Measurements from ENCODE around the gene CHD6. TPM values are rescaled to one million over a fixed set of nuclear protein-coding genes. Genes with fewer than 3 reads are reported as not detected.

CHD6 gene
- total and polyA plus RNA-seq, 3 donors from 2014 or later: 21.3 to 73.9 (median 71.5) TPM

DNA sequence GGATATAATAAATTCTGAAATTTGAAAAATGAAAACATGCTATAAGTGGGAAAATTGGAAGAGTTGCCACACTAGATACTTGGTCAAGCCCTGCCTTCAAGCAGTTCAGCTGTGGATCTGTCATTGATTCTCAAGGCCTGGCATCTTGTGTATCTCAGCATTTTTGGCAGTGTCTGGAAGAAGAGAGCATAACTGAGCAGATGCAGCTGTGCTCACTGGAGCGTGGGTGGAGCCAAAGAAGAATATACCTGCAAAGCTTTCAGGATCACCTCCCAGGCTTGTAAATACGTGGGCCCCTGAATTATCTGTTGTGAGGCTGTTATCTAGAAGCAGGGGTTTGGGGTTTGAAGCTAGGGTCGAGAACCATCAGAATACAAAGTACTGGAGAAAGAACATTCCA, 31.3 kb upstream of the CHD6 start:
- 76 to 81% methylated on average over 3 of the region's 3 CpGs for WGBS, 2 donors
- no peaks in the 10 kb centered on the region for H3K36me3 ChIP-seq (ENCODE audit: low read depth, missing control alignments)
- DNase-seq: no peak
- H3K27me3 ChIP-seq: no peaks in the 10 kb centered on the region
- no peaks in the 10 kb centered on the region for H3K9me3 ChIP-seq
- no peak overlapping the region for H3K4me3 ChIP-seq
- intact Hi-C loops (cut with DNase I; ENCODE audit: low total_unique reads): no loop called here
- H3K27ac ChIP-seq: no peak overlapping the region
- TF ChIP-seq POLR2A (IDR thresholded peaks at IDR 0.05): no peak
- TF ChIP-seq, protein P1, sequence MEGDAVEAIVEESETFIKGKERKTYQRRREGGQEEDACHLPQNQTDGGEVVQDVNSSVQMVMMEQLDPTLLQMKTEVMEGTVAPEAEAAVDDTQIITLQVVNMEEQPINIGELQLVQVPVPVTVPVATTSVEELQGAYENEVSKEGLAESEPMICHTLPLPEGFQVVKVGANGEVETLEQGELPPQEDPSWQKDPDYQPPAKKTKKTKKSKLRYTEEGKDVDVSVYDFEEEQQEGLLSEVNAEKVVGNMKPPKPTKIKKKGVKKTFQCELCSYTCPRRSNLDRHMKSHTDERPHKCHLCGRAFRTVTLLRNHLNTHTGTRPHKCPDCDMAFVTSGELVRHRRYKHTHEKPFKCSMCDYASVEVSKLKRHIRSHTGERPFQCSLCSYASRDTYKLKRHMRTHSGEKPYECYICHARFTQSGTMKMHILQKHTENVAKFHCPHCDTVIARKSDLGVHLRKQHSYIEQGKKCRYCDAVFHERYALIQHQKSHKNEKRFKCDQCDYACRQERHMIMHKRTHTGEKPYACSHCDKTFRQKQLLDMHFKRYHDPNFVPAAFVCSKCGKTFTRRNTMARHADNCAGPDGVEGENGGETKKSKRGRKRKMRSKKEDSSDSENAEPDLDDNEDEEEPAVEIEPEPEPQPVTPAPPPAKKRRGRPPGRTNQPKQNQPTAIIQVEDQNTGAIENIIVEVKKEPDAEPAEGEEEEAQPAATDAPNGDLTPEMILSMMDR (IDR thresholded peaks at IDR 0.05): no peak
- no peaks in the 10 kb centered on the region for H3K4me1 ChIP-seq

DNA sequence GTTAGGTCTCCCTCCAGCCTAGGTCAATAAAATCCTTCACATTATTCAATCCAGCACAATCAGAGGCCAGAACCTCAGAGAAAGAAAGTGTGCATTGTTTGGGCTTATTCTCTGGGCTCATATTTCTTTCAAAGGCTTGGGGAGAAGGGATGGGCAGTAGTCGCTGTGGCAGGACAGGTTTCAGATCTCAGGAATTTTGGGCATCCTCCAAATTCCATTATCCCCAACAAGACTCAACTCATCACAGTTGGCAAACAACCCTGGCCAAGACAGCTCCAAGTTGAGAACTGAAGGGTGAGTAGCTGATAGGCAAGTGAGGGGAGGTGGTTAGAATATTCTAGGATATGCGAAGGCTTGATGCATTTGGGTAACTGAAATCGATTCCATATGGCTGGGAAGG, 27.2 kb upstream of the CHD6 start:
- TF ChIP-seq, protein P1 (IDR thresholded peaks at IDR 0.05): no peak
- TF ChIP-seq POLR2A (IDR thresholded peaks at IDR 0.05): no peak
- Histone ChIP-seq H3K4me1 (no peaks in the 10 kb centered on the region), H3K4me3 (no peak overlapping the region), H3K27ac (no peak overlapping the region), H3K27me3 (no peaks in the 10 kb centered on the region), H3K36me3 (ENCODE audit: low read depth, missing control alignments) (no peaks in the 10 kb centered on the region), H3K9me3 (no peaks in the 10 kb centered on the region)
- intact Hi-C loops (cut with DNase I; ENCODE audit: low total_unique reads): no loop called here
- WGBS, 2 donors: 80 to 82% methylated on average over 3 of the region's 3 CpGs
- DNase-seq: no peak

DNA sequence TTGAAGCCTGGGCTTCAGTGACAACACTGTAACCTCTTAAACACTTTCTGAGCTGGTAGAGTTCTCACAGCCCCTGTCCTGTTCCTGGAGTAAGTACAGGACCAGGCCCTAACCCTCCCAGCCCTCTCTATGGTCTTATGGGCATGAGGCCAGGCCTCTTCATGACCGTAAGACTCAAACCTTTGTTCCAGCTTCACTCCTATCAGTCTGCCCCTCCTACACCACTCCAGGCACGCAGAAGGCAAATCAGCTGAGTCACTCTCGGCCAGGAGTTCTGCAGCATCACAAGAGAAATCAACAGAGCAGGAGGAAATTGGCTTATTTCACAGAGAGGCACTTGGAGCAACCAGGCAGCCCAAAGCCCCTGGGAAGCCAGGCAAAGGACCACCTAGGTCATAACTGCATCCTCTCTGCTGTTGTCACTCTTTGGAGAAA, 25.3 kb upstream of the CHD6 start:
- no peaks in the 10 kb centered on the region for H3K9me3 ChIP-seq
- H3K27me3 ChIP-seq: no peaks in the 10 kb centered on the region
- peak overlapping the region in 1 of 2 donors; percentile 38 for H3K27ac ChIP-seq
- no peaks in the 10 kb centered on the region for H3K36me3 ChIP-seq (ENCODE audit: low read depth, missing control alignments)
- WGBS, 2 donors: 39 to 40% methylated on average over 3 of the region's 3 CpGs
- TF ChIP-seq, protein P1 (IDR thresholded peaks at IDR 0.05): no peak
- no peak for TF ChIP-seq POLR2A (IDR thresholded peaks at IDR 0.05)
- H3K4me3 ChIP-seq: no peak overlapping the region
- H3K4me1 ChIP-seq: no peaks in the 10 kb centered on the region
- DNase-seq: peak; percentile 91
- intact Hi-C loops (cut with DNase I; ENCODE audit: low total_unique reads): no loop called here

DNA sequence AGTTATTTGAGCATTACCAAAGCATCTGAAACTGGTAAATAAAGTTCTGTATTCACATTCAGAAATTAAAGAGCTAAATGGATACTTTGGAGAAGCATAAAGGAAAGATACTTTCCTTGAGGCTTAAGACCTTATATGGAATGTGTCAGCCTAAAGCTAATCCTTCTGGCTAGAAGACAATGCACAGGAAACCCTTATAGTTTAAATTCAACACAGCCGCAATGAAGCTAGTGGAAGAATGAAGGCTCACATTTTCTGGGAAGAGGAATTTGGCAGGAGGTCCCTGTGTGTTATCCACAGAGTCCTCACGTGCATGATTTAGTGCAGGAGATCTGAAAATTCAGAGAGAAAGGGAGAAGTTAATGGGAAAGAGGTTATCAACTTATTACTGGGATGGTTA, 21.5 kb upstream of the CHD6 start:
- no peaks in the 10 kb centered on the region for H3K27me3 ChIP-seq
- no peak overlapping the region for H3K27ac ChIP-seq
- no peak overlapping the region for H3K4me3 ChIP-seq
- TF ChIP-seq, protein P1 (IDR thresholded peaks at IDR 0.05): no peak
- no peak for TF ChIP-seq POLR2A (IDR thresholded peaks at IDR 0.05)
- no peaks in the 10 kb centered on the region for H3K36me3 ChIP-seq (ENCODE audit: low read depth, missing control alignments)
- intact Hi-C loops (cut with DNase I; ENCODE audit: low total_unique reads): no loop called here
- H3K4me1 ChIP-seq: no peaks in the 10 kb centered on the region
- DNase-seq: no peak
- no peaks in the 10 kb centered on the region for H3K9me3 ChIP-seq
- 49% methylated on average over 2 of the region's 2 CpGs for WGBS, 2 donors

DNA sequence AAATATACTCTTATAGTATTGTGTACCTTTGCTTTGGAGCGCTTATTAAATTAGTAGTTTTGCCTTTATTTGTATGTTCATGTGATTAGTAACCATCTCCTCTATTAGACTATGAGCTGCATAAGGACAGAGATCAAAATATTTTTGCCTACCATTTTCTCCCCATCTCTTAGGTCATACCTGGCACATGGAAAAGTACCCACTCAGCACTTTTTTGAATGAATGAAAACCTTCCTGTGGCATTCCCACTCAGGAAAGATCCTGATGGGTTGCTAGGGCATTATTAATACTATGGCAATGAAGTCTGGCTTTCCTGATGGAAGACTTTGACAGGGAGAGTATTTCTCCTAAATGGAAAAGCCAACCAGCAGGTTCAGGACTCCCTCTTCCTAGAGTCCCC, 20.3 kb upstream of the CHD6 start:
- intact Hi-C loops (cut with DNase I; ENCODE audit: low total_unique reads): no loop called here
- no peak for DNase-seq
- H3K27me3 ChIP-seq: no peaks in the 10 kb centered on the region
- TF ChIP-seq, protein P1 (IDR thresholded peaks at IDR 0.05): no peak
- TF ChIP-seq POLR2A (IDR thresholded peaks at IDR 0.05): no peak
- H3K27ac ChIP-seq: no peak overlapping the region
- no peaks in the 10 kb centered on the region for H3K4me1 ChIP-seq
- H3K9me3 ChIP-seq: no peaks in the 10 kb centered on the region
- H3K36me3 ChIP-seq (ENCODE audit: low read depth, missing control alignments): no peaks in the 10 kb centered on the region
- H3K4me3 ChIP-seq: no peak overlapping the region
- WGBS, 2 donors: 94 to 100% methylated on average over 1 of the region's 1 CpG

All from testis (tissue), 3 donors.